Measurements from ENCODE around the gene FNIP2. TPM values are rescaled to one million over a fixed set of nuclear protein-coding genes. Genes with fewer than 3 reads are reported as not detected.
A peak's percentile ranks its signal among the peaks of the same experiment; 100 is the strongest.

Gene FNIP2
- total RNA-seq, 4 donors from 2014 or later: 21.4 to 31.7 (median 28.1) TPM

DNA sequence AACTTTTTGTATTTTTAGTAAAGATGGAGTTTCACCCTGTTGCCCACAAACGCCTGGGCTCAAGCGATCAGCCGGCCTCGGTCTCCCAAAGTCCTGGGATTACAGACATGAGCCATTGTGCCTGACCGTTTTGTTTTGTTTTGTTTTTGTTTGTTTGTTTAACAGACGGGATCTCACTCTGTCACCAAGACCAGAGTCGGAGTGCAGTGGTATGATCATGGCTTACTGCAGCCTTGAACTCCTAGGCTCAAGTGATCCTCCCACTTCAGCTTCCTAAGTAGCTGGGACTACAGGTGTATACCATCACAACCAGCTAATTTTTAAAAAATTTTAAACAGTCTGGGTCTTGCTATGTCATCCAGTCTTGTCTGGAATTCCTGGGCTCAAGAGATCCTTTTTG is 53.5 kb downstream of the FNIP2 start:
- no peaks in the 10 kb centered on the region for H3K36me3 ChIP-seq
- TF ChIP-seq POLR2AphosphoS5 (IDR thresholded peaks at IDR 0.05) (no peak), POLR2A (IDR thresholded peaks at IDR 0.05) (no peak), EP300 (IDR thresholded peaks at IDR 0.05) (no peak)
- TF ChIP-seq, protein P1, sequence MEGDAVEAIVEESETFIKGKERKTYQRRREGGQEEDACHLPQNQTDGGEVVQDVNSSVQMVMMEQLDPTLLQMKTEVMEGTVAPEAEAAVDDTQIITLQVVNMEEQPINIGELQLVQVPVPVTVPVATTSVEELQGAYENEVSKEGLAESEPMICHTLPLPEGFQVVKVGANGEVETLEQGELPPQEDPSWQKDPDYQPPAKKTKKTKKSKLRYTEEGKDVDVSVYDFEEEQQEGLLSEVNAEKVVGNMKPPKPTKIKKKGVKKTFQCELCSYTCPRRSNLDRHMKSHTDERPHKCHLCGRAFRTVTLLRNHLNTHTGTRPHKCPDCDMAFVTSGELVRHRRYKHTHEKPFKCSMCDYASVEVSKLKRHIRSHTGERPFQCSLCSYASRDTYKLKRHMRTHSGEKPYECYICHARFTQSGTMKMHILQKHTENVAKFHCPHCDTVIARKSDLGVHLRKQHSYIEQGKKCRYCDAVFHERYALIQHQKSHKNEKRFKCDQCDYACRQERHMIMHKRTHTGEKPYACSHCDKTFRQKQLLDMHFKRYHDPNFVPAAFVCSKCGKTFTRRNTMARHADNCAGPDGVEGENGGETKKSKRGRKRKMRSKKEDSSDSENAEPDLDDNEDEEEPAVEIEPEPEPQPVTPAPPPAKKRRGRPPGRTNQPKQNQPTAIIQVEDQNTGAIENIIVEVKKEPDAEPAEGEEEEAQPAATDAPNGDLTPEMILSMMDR (IDR thresholded peaks at IDR 0.05): no peak
- WGBS: 97% methylated on average over 7 of the region's 7 CpGs
- H3K27ac ChIP-seq: no peak overlapping the region
- H3K4me3 ChIP-seq: no peak overlapping the region
- H3K4me1 ChIP-seq: peaks cover 74% of the 10 kb centered on the region
- H3K9me3 ChIP-seq: no peaks in the 10 kb centered on the region
- DNase-seq (ENCODE audit: low spot score in 2 of 2): no peak
- no peaks in the 10 kb centered on the region for H3K27me3 ChIP-seq

DNA sequence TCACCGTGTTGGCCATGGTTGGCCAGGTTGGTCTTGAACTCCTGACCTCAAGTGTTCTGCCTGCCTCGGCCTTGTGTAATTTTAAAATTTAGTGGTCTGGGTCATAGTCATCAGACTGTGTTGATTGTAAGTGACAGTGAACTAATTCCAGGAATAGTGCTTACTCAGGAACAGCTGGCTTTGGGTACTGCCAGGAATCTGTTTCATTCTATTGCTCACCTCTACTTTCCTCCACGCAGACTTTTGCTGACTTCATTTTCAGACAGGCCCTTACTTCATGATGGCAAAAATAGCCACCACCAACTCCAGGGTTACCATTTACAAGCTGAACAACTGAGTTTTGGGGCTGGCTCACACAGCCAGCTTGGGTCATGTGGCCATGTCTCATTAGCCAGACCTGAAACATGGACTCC is 54.6 kb downstream of the FNIP2 start:
- no peak overlapping the region for H3K27ac ChIP-seq
- no peaks in the 10 kb centered on the region for H3K27me3 ChIP-seq
- no peaks in the 10 kb centered on the region for H3K9me3 ChIP-seq
- no peak for DNase-seq (ENCODE audit: low spot score in 2 of 2)
- 84% methylated on average over 3 of the region's 3 CpGs for WGBS
- no peak overlapping the region for H3K4me3 ChIP-seq
- TF ChIP-seq POLR2AphosphoS5 (IDR thresholded peaks at IDR 0.05): no peak
- no peaks in the 10 kb centered on the region for H3K36me3 ChIP-seq
- H3K4me1 ChIP-seq: peaks cover 72% of the 10 kb centered on the region

- no peaks in the 10 kb centered on the region for H3K9me3 ChIP-seq
- peaks cover 61% of the 10 kb centered on the region for H3K4me1 ChIP-seq
- WGBS: 62% methylated on average over 7 of the region's 7 CpGs
- TF ChIP-seq EP300 (IDR thresholded peaks at IDR 0.05) (no peak), POLR2A (IDR thresholded peaks at IDR 0.05) (no peak), POLR2AphosphoS5 (IDR thresholded peaks at IDR 0.05) (no peak)
- TF ChIP-seq, protein P1 (IDR thresholded peaks at IDR 0.05): no peak
- H3K4me3 ChIP-seq: no peak overlapping the region
- no peaks in the 10 kb centered on the region for H3K36me3 ChIP-seq
- H3K27me3 ChIP-seq: no peaks in the 10 kb centered on the region
- H3K27ac ChIP-seq: peak overlapping the region; percentile 43
- DNase-seq (ENCODE audit: low spot score in 2 of 2): no peak
Observed at GRCh38 chr4:158824425-158825274, 55.8 kb downstream of the FNIP2 start.

DNA sequence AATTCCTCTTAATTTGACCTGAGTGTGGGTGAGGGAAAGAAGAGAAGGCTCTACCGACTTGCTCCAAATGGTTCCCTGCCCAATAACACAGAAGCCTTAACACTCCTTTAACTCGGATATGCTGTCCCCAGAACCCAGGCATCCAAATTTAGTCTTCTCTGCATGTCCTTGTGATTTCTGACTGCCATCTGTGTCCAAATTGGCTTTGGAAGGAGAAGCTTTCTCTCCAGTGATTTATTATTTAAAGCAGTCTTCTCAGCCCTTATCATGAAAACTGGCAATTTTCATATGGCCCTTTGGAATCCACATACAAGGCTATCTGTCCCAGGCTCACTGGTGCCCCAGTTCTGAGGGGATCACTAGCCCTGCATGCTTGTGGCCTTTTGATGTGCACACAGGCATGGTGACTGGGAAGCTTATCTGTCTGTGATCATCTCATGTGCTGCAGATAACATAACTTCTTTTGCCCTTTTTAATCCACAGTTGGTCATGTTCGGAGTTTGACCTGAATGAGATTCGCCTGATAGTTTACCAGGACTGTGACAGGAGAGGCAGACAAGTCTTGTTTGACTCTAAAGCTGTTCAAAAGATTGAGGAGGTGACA is 56.7 kb downstream of the FNIP2 start:
- no peak for DNase-seq (ENCODE audit: low spot score in 2 of 2)
- TF ChIP-seq, protein P1 (IDR thresholded peaks at IDR 0.05): no peak
- no peak for TF ChIP-seq POLR2AphosphoS5 (IDR thresholded peaks at IDR 0.05)
- no peak for TF ChIP-seq EP300 (IDR thresholded peaks at IDR 0.05)
- no peak for TF ChIP-seq POLR2A (IDR thresholded peaks at IDR 0.05)
- H3K27ac ChIP-seq: no peak overlapping the region
- 80% methylated on average over 4 of the region's 4 CpGs for WGBS
- peaks cover 52% of the 10 kb centered on the region for H3K4me1 ChIP-seq
- H3K27me3 ChIP-seq: no peaks in the 10 kb centered on the region
- H3K4me3 ChIP-seq: no peak overlapping the region
- no peaks in the 10 kb centered on the region for H3K9me3 ChIP-seq
- H3K36me3 ChIP-seq: no peaks in the 10 kb centered on the region

- Histone ChIP-seq H3K4me1 (peaks cover 49% of the 10 kb centered on the region), H3K36me3 (no peaks in the 10 kb centered on the region), H3K4me3 (no peak overlapping the region), H3K27ac (no peak overlapping the region), H3K9me3 (no peaks in the 10 kb centered on the region), H3K27me3 (no peaks in the 10 kb centered on the region)
- no peak for DNase-seq (ENCODE audit: low spot score in 2 of 2)
- TF ChIP-seq EP300 (IDR thresholded peaks at IDR 0.05) (no peak), POLR2A (IDR thresholded peaks at IDR 0.05) (no peak), POLR2AphosphoS5 (IDR thresholded peaks at IDR 0.05) (no peak)
- TF ChIP-seq, protein P1 (IDR thresholded peaks at IDR 0.05): no peak
Observed at GRCh38 chr4:158826057-158826456, 57.2 kb downstream of the FNIP2 start.
